HL-60 (cell line): Measurements from ENCODE around the gene TMEM14C.

Experiments
- GABPA ChIP-seq: IDR thresholded peaks from 2 replicates; pipeline ENCODE4 v1.6.1; 2012; ENCODE audit warnings: low read depth
- POLR2AphosphoS5 ChIP-seq: IDR thresholded peaks from 2 replicates; pipeline ENCODE4 v1.6.1; 2012; ENCODE audit warnings: low read depth
- SPI1 ChIP-seq: IDR thresholded peaks from 2 replicates; pipeline ENCODE4 v1.6.1; 2012; ENCODE audit warnings: low read depth, mild to moderate bottlenecking, borderline replicate concordance
- TF ChIP-seq, protein P1 (sequence below): IDR thresholded peaks from one replicate; pipeline ENCODE4 v1.5.1; 2011; ENCODE audit warnings: low read length, control low read depth, inconsistent platforms; ENCODE audit not compliant: insufficient read depth
- TF ChIP-seq, protein P2 (sequence below): IDR thresholded peaks from 2 replicates; pipeline ENCODE4 v1.6.1; 2012; ENCODE audit warnings: low read depth; ENCODE audit not compliant: insufficient replicate concordance

DNA sequence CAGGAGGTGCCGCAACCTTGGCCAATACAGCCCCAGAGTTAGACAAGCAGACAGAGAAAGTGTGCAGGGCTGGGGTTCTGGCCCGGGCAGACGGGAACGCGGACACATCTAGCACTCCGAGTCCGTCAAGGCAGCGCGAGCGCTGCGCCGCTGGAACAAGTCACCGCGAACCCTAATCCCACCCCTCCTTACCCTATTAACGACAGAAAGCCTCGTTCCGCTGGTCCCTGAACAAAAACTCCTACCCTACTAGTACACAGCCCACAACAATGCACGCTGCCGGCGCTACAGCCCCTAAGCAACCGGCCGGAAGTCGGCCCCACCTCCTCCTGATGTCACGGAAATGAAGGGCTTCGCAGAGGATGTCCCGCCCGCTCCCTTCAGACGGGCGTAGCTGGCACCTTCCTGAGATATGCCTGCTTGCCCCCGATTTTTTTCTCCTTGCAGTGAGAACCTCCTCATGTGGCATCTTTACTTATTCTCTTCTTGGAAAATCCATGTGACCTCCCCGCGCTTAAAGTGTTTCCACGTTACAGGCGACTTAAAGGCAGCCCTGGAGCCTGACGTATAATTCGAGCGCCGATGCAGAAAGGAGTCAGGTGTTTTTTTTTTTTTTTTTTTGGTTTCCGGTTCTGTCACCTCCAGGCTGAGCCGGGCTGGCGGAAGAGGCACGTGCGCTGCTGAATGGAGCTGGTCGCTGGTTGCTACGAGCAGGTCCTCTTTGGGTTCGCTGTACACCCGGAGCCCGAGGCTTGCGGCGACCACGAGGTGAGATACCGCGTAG lies 28.4 kb upstream of the TMEM14C start, which contains the start of the genes C6orf52 and PAK1IP1:
- TF ChIP-seq POLR2AphosphoS5 (peak; percentile 88), GABPA (peak; percentile 86), SPI1 (no peak)
- TF ChIP-seq, protein P1, sequence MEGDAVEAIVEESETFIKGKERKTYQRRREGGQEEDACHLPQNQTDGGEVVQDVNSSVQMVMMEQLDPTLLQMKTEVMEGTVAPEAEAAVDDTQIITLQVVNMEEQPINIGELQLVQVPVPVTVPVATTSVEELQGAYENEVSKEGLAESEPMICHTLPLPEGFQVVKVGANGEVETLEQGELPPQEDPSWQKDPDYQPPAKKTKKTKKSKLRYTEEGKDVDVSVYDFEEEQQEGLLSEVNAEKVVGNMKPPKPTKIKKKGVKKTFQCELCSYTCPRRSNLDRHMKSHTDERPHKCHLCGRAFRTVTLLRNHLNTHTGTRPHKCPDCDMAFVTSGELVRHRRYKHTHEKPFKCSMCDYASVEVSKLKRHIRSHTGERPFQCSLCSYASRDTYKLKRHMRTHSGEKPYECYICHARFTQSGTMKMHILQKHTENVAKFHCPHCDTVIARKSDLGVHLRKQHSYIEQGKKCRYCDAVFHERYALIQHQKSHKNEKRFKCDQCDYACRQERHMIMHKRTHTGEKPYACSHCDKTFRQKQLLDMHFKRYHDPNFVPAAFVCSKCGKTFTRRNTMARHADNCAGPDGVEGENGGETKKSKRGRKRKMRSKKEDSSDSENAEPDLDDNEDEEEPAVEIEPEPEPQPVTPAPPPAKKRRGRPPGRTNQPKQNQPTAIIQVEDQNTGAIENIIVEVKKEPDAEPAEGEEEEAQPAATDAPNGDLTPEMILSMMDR = no peak
- TF ChIP-seq, protein P2, sequence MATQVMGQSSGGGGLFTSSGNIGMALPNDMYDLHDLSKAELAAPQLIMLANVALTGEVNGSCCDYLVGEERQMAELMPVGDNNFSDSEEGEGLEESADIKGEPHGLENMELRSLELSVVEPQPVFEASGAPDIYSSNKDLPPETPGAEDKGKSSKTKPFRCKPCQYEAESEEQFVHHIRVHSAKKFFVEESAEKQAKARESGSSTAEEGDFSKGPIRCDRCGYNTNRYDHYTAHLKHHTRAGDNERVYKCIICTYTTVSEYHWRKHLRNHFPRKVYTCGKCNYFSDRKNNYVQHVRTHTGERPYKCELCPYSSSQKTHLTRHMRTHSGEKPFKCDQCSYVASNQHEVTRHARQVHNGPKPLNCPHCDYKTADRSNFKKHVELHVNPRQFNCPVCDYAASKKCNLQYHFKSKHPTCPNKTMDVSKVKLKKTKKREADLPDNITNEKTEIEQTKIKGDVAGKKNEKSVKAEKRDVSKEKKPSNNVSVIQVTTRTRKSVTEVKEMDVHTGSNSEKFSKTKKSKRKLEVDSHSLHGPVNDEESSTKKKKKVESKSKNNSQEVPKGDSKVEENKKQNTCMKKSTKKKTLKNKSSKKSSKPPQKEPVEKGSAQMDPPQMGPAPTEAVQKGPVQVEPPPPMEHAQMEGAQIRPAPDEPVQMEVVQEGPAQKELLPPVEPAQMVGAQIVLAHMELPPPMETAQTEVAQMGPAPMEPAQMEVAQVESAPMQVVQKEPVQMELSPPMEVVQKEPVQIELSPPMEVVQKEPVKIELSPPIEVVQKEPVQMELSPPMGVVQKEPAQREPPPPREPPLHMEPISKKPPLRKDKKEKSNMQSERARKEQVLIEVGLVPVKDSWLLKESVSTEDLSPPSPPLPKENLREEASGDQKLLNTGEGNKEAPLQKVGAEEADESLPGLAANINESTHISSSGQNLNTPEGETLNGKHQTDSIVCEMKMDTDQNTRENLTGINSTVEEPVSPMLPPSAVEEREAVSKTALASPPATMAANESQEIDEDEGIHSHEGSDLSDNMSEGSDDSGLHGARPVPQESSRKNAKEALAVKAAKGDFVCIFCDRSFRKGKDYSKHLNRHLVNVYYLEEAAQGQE = no peak
